WTC11 (cell line): Measurements from ENCODE around the gene LCLAT1. TPM values are rescaled to one million over a fixed set of nuclear protein-coding genes. Genes with fewer than 3 reads are reported as not detected.

ENCODE experiments used
- ATAC-seq: fragments of 200-7000 bp; cut with Tn5 transposase; 2 replicates; pipeline ENCODE4 v1.10.0; 2021; ENCODE audit warnings: mild to moderate bottlenecking, moderate library complexity
- CTCF ChIA-PET: fragments of 300-600 bp; sonication (Branson Sonifier 250); formaldehyde crosslinking; loops from one replicate; lab custom pipeline; 2021; ENCODE audit warnings: antibody characterized with exemption; lab: Charles Lee
- POLR2A ChIA-PET: fragments of 350-600 bp; sonication (Branson Sonifier 250); formaldehyde crosslinking; loops from one replicate; lab custom pipeline; 2021; ENCODE audit warnings: antibody characterized with exemption; lab: Charles Lee
- DNase-seq: peaks from one replicate; pipeline ENCODE4 v3.0.0; 2021; ENCODE audit warnings: low spot score
- H3K27ac Mint-ChIP-seq: 2 replicates; pipeline ENCODE4 v1.8.0; 2021; ENCODE audit warnings: mixed read lengths
- H3K27me3 Mint-ChIP-seq: 2 replicates; pipeline ENCODE4 v1.8.0; 2021; ENCODE audit warnings: low read depth, mild to moderate bottlenecking, moderate library complexity, mixed read lengths
- H3K36me3 Mint-ChIP-seq: 2 replicates; pipeline ENCODE4 v1.8.0; 2021; ENCODE audit warnings: mixed read lengths
- H3K4me1 Mint-ChIP-seq: 2 replicates; pipeline ENCODE4 v1.8.0; 2022; ENCODE audit warnings: mixed read lengths
- H3K4me3 Mint-ChIP-seq: 2 replicates; pipeline ENCODE4 v1.8.0; 2021; ENCODE audit warnings: mild to moderate bottlenecking, moderate library complexity, mixed read lengths
- H3K9me3 Mint-ChIP-seq: 2 replicates; pipeline ENCODE4 v1.8.0; 2021; ENCODE audit warnings: mixed read lengths
- ATF2 ChIP-seq: sonication (generic); formaldehyde crosslinking; IDR thresholded peaks from 2 replicates; pipeline ENCODE4 v1.8.1; 2022; ENCODE audit warnings: low read depth, missing genetic modification reagents, borderline replicate concordance
- ATF3 ChIP-seq: sonication (generic); formaldehyde crosslinking; conservative IDR thresholded peaks from 2 replicates; pipeline ENCODE4 v1.8.1; 2022; ENCODE audit warnings: mild to moderate bottlenecking, missing genetic modification reagents
- E2F1 ChIP-seq: sonication (generic); formaldehyde crosslinking; IDR thresholded peaks from 2 replicates; pipeline ENCODE4 v1.8.0; 2022; ENCODE audit warnings: mild to moderate bottlenecking, missing genetic modification reagents
- ESRRA ChIP-seq: sonication (generic); formaldehyde crosslinking; IDR thresholded peaks from 2 replicates; pipeline ENCODE4 v1.8.1; 2022; ENCODE audit warnings: mild to moderate bottlenecking, missing genetic modification reagents, borderline replicate concordance
- ETV6 ChIP-seq: sonication (generic); formaldehyde crosslinking; IDR thresholded peaks from 2 replicates; pipeline ENCODE4 v1.8.1; 2022; ENCODE audit warnings: mild to moderate bottlenecking, missing genetic modification reagents
- HMGXB4 ChIP-seq: sonication (generic); formaldehyde crosslinking; IDR thresholded peaks from 2 replicates; pipeline ENCODE4 v1.8.1; 2023; ENCODE audit warnings: mild to moderate bottlenecking, moderate library complexity, missing genetic modification reagents
- JUN ChIP-seq: sonication (generic); formaldehyde crosslinking; IDR thresholded peaks from 2 replicates; pipeline ENCODE4 v1.8.0; 2023; ENCODE audit warnings: mild to moderate bottlenecking, missing genetic modification reagents
- MXD4 ChIP-seq: fragments of 250-450 bp; sonication (Bioruptor Pico); IDR thresholded peaks from 2 replicates; pipeline ENCODE4 v1.8.0; 2021; ENCODE audit warnings: mild to moderate bottlenecking, moderate library complexity, borderline replicate concordance
- PREB ChIP-seq: sonication (generic); formaldehyde crosslinking; IDR thresholded peaks from 2 replicates; pipeline ENCODE4 v1.8.1; 2022; ENCODE audit warnings: mild to moderate bottlenecking, missing genetic modification reagents, moderate library complexity, borderline replicate concordance
- SMAD4 ChIP-seq: sonication (generic); formaldehyde crosslinking; IDR thresholded peaks from 2 replicates; pipeline ENCODE4 v1.8.0; 2022; ENCODE audit warnings: mild to moderate bottlenecking, missing genetic modification reagents
- TEAD1 ChIP-seq: sonication (generic); formaldehyde crosslinking; IDR thresholded peaks from 2 replicates; pipeline ENCODE4 v1.8.0; 2022; ENCODE audit warnings: mild to moderate bottlenecking, missing genetic modification reagents
- TEAD4 ChIP-seq: sonication (generic); formaldehyde crosslinking; IDR thresholded peaks from 2 replicates; pipeline ENCODE4 v1.8.0; 2022; ENCODE audit warnings: mild to moderate bottlenecking, missing genetic modification reagents
- ZMAT4 ChIP-seq: fragments of 250-450 bp; sonication (Bioruptor Pico); IDR thresholded peaks from 2 replicates; pipeline ENCODE4 v1.9.0; 2021; ENCODE audit warnings: mild to moderate bottlenecking
- ZNF232 ChIP-seq: sonication (generic); formaldehyde crosslinking; IDR thresholded peaks from 2 replicates; pipeline ENCODE4 v1.8.0; 2022; ENCODE audit warnings: mild to moderate bottlenecking, missing genetic modification reagents
- ZNF425 ChIP-seq: fragments of 250-450 bp; sonication (Bioruptor Pico); conservative IDR thresholded peaks from 2 replicates; pipeline ENCODE4 v1.9.0; 2021; ENCODE audit warnings: mild to moderate bottlenecking
- ZNF532 ChIP-seq: fragments of 250-450 bp; sonication (Bioruptor Pico); IDR thresholded peaks from 2 replicates; pipeline ENCODE4 v1.9.0; 2021; ENCODE audit warnings: mild to moderate bottlenecking, borderline replicate concordance
- total RNA-seq: library from RNA; stranded (reverse); gene quantifications from 3 replicates; pipeline ENCODE4 v1.2.3, GENCODE V29; 2021

The LCLAT1 gene
- total RNA-seq, 1 experiment from 2014 or later, result 22.3 TPM

GRCh38 chr2:30665761-30666265 is 218.8 kb downstream of the LCLAT1 start (continued):
- TF ChIP-seq ZNF532 (CRISPR knock-in tag), result no peak
- TF ChIP-seq ATF3 (CRISPR knock-in tag), result no peak
- TF ChIP-seq ETV6 (CRISPR knock-in tag), result no peak

- H3K27me3 Mint-ChIP-seq, result peaks cover 4% of the 10 kb centered on the region; the same call in 1 of the 2 replicates
- ATAC-seq (peak; percentile 54), DNase-seq (no peak)
- H3K36me3 Mint-ChIP-seq, result peaks cover 31% of the 10 kb centered on the region
- ChIA-PET POLR2A (no interaction called here), CTCF (interaction anchor here (1.0 kb wide), 2 partner anchors 19 to 45 kb away, joined by 4 to 10 read pairs; no protein-coding TSS in a partner anchor)
- TF ChIP-seq ESRRA (CRISPR knock-in tag), result no peak
- H3K4me3 Mint-ChIP-seq, result no peak overlapping the region
- 0 out of 2 replicates have a peak overlapping the region, but pooled peaks have one; percentile 32 for H3K27ac Mint-ChIP-seq
- no peaks in the 10 kb centered on the region for H3K4me1 Mint-ChIP-seq
- H3K9me3 Mint-ChIP-seq, result peaks cover 54% of the 10 kb centered on the region
Measured at GRCh38 chr2:30666266-30666874, 219.3 kb downstream of the LCLAT1 start.

- ChIA-PET POLR2A (no interaction called here), CTCF (interaction anchor here (0.6 to 1.6 kb wide), 7 partner anchors 9 to 505 kb away, joined by 3 to 7 read pairs (median 3); no protein-coding TSS in a partner anchor)
- no peak overlapping the region for H3K27ac Mint-ChIP-seq
- H3K9me3 Mint-ChIP-seq, result peaks cover 61% of the 10 kb centered on the region
- no peak for DNase-seq
- ATAC-seq, result peak; percentile 93
- H3K4me1 Mint-ChIP-seq, result no peaks in the 10 kb centered on the region
- peaks cover 31% of the 10 kb centered on the region for H3K36me3 Mint-ChIP-seq
- peaks cover 4% of the 10 kb centered on the region; the same call in 1 of the 2 replicates for H3K27me3 Mint-ChIP-seq
- no peak overlapping the region for H3K4me3 Mint-ChIP-seq
- no peak for TF ChIP-seq ATF2
- TF ChIP-seq MXD4 (CRISPR knock-in tag), result no peak
- no peak for TF ChIP-seq PREB (CRISPR knock-in tag)
- TF ChIP-seq ZNF425 (CRISPR knock-in tag), result no peak
- TF ChIP-seq TEAD4 (CRISPR knock-in tag), result no peak
- no peak for TF ChIP-seq HMGXB4 (CRISPR knock-in tag)
- no peak for TF ChIP-seq ZMAT4 (CRISPR knock-in tag)
- no peak for TF ChIP-seq ZNF232 (CRISPR knock-in tag)
- no peak for TF ChIP-seq JUN
- no peak for TF ChIP-seq E2F1 (CRISPR knock-in tag)
- TF ChIP-seq TEAD1 (CRISPR knock-in tag), result no peak
- no peak for TF ChIP-seq SMAD4 (CRISPR knock-in tag)
Measured at GRCh38 chr2:30670453-30670852, 223.4 kb downstream of the LCLAT1 start.
